ENCODE data around the gene C9orf40. TPM values are rescaled to one million over a fixed set of nuclear protein-coding genes. Genes with fewer than 3 reads are reported as not detected.

The C9orf40 gene
- total RNA-seq (ENCODE audit: low replicate concordance): 1.4 and 2.1 TPM in 2 replicates

GRCh38 chr9:74952201-74953151 is at the start of gene C9orf40:
Gene C9orf40, minus strand, starts transcription at chr9:74952912. Its CDS starts 301 bp downstream, at chr9:74952611.

Other genes starting within 250 kb of the C9orf40 start
- gene TRPM6, start 65.0 kb downstream of the C9orf40 start, total RNA-seq (ENCODE audit: low replicate concordance): under 0.01 TPM in 1 of 2 replicates, not detected in the other
- 15.5 and 26.0 TPM in 2 replicates for gene CARNMT1, start 75.4 kb upstream of the C9orf40 start, total RNA-seq (ENCODE audit: low replicate concordance)
- 10.4 and 20.9 TPM in 2 replicates for gene NMRK1, start 135.2 kb upstream of the C9orf40 start, total RNA-seq (ENCODE audit: low replicate concordance)
- 40.1 and 57.2 TPM in 2 replicates for gene OSTF1, start 135.6 kb upstream of the C9orf40 start, total RNA-seq (ENCODE audit: low replicate concordance)

Measured in smooth muscle cell of the coronary artery (primary cell).